NCI-H1436 (cell line): ENCODE measurements around the gene UACA.
"Not testable (repeated sequence)": the region's sequence is repeated elsewhere in the genome, so short reads cannot be mapped to it uniquely, and the experiment has no call there.

ENCODE experiments used
- DNase-seq: peaks from one replicate; lab custom pipeline; 2025; lab: John Stamatoyannopoulos, UW

The UACA gene

GRCh38 chr15:70753101-70753829 lies 10.1 kb downstream of the UACA start:
- DNase-seq, result no peak

- no peak for DNase-seq
These were observed 11.1 kb downstream of the UACA start for GRCh38 chr15:70752193-70752635.

DNA sequence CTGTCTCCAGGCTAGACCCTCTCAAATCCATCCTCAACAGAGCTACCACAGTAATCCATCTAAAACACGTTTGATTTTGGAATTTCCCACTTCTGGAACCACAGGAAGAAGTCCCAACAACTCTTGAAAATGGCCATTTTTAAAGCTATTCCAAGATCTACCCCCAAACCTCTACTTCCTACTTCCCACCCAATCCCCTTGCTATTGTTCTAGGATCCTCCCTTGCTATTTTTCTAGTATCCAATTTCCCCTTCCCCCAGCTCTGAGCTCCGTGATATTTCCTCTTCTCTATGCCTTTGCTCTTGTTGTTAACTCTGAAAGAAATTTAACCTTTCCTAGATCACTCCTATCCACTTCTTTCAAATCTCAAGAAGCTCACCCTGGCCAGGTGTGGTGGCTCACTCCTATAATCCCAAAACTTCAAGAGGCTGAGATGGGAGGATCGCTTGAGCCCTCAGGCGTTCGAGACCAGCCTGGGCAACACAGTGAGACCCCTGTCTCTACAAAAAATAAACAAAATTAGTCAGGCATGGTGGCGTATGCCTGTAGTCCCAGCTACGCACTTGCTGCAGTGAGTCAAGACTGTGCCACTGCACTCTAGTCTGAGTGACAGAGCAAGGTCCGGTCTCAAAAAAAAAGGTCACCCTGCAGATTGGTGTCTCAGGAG lies 13.0 kb downstream of the UACA start:
- no peak for DNase-seq

- no peak for DNase-seq
These were observed 15.0 kb downstream of the UACA start for GRCh38 chr15:70748281-70748747.

GRCh38 chr15:70746598-70746997 lies 16.8 kb downstream of the UACA start:
- DNase-seq, result not testable (repeated sequence)

DNA sequence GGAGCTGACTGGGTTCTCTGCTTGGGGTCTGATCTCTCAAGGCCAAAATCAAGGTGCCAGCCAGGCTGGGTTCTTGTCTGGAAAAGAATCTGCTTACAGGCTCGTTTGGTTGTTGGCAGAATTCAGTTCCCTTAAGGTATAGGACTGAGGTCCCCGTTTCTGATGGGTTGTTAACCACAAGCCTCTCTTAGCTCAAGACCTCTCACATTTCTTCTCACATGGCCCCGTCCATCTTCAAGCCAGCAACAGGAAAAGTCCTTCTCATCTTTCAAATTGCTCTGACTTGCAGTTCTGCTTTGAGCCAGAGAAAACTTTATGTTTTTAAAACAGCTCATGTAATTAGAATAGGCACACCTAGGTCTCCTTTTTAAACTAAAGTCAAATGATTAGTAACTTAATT lies 20.4 kb downstream of the UACA start:
- DNase-seq, result no peak

DNA sequence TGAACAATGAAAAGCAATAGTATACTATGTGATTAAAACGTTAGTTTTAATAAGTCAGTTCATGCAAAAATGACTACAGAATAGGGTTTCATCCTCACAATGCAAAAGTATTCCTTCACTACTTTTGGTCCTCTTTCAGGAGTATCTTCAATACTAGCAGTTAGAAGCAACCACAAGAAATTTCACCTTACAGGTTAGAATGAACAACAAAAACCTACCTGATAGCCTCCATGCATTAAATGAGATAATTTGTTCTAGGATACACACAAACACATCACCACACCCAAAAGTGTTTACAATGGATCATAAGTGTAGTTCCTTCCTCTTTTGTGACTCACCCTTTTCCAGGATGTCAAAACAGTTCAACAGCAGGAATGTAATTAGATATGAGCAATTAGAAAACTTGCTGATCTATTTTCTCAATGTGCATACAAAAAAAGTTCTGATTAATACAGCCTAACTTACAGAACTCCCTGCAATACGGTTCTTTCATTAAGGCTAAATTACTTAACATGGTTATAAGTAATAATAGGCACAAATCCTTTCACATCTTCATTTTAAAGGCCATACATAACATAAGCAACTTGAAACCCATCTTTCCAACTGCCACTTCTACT lies 21.6 kb downstream of the UACA start:
- no peak for DNase-seq

- DNase-seq, result no peak
These were observed 22.2 kb downstream of the UACA start for GRCh38 chr15:70741107-70741531.

DNA sequence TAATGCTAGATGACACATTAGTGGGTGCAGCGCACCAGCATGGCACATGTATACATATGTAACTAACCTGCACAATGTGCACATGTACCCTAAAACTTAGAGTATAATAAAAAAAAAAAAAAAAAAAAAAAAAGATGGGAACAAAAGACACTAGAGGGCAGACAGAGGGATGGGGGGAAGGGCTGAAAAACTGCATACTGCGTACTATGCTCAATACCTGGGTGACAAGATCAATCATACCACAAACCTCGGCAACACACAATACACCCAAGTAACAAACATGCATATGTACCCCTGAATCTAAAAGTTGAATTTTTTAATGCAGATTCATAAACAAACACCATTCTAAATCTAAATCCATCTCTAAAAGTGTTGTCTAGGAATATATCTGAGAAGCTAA lies 28.3 kb downstream of the UACA start:
- DNase-seq, result not testable (repeated sequence)

DNA sequence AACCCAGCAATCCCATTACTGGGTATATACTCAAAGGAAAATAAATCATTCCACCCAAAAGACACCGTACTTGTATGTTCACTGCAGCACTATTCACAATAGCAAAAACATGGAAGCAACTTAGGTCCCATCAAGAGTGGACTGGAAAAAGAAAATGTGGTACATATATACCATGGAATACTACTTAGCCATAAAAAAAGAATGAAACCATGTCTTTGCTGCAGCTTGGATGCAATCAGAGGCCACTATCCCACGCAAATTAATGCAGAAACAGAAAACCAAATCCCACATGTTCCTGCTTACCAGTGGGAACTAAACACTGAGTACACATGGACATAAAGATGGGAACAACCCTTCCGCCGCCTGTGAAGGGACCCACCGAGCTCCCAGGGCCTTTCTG lies 34.2 kb downstream of the UACA start:
- no peak for DNase-seq

- DNase-seq, result no peak
These were observed 36.6 kb downstream of the UACA start for GRCh38 chr15:70726753-70727152.

- no peak for DNase-seq
These were observed 39.4 kb downstream of the UACA start for GRCh38 chr15:70723927-70724326.

DNA sequence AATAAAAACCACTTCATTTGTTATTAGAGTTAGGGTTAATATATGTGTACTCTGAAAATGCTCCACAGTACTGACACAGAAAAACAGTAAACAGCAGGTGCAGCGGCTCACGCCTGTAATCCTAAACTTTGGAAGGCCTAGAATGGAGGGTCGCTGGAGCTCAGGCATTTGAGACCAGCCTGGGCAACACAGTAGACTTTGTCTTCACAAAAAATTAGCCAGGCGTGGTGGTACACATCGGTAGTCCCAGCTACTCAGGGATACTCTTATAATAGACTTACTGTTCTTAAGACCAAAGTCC lies 40.3 kb downstream of the UACA start:
- DNase-seq, result no peak

DNA sequence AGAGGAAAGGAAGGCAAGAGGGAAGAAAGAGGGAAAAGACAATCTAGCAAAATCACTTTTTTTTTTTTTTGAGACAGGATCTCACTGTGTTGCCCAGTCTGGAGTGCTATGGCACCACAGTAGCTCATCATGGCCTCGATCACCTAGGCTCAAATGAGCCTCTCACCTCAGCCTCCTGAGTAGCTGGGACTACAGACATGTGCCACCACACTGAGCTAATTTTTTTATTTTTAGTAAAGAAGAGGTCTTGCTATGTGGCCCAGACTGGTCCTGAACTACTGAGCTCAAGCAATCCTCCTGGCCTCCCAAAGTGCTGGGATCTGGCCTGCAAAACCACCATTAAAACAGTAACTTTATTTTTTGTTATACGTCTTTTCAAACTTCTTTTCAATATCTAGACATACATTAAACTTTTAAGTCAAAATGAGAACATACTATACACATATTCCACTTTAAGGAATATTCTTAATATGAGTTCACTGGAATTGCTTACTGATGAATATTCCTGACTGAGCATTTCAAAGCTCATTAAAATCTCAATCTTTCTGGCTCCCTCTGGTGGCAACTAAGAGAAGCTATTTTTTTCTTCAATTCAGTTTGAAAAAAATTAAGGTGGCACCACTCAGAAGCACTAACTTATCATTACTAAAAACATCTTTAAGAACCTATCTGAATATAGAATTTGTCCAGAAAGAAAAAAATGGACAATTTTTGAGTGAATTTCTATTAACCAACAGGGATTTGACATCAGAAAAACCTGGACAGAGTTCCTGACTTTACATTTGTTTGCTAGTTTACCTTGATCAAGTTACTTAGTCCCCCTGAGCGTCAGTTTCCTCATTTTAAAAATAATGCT lies 40.9 kb downstream of the UACA start:
- DNase-seq, result peak; percentile 13

DNA sequence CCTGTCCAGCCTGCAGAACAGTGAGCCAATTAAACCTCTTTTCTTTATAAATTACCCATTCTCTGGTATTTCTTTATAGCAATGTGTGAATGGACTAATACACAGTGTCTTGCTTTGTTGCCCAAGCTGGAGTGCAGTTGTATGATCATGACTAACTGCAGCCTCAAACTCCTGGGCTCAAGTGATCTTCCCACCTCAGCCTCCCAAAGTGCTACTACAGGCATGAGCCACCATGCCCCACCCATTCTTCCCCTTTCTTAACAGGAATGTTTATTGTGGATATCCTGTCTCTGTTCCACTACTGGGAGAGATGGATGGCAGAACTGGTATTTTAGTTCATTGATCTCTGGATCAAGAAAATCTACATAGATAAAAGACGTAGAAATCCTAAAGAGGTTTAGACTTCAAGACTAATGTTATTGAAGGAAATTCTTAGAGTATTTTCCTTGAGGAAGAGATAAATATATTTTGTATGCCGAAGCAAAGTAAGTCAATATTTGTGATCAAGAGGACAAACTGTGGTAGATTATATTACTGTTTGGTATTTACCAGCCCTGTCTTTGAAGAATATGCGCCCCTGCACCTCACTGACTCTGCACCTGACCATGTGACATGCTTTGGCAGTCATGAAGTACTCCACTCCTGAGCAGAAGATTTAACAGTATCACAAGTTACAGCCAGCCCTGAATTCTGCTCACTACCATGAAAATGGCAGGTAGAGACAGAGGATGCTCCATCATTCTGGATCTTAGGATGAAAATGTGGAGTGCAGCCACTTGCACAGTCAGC lies 42.9 kb downstream of the UACA start:
- DNase-seq, result no peak

DNA sequence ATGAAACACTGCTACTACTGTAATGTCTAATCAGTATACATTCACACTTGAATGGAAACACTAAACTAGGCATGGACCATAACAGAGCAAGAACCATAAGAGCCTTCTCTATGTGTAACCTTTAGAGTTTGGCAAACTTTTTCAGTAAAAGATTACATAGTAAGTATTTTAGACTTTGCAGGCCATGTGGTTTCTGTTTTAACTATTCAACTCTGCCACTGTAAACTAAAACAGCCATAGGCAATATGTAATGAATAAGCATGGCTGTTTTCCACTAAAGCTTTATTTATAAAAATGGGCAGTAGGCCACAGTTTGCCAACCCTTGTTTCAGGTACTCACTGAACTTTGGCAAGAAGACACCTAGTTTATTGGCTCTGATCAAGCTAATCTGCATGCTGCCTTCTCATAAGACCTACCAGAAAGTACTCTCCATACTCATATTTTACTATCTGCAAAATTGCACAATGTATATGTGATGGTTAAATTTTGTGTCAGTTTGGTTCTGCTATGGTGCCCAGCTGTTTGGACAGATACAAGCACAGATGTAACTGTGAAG lies 46.0 kb downstream of the UACA start:
- no peak for DNase-seq

GRCh38 chr15:70715840-70716485 lies 47.4 kb downstream of the UACA start:
- DNase-seq, result no peak

GRCh38 chr15:70714565-70714964 lies 48.8 kb downstream of the UACA start:
- DNase-seq, result no peak

GRCh38 chr15:70714015-70714414 lies 49.3 kb downstream of the UACA start:
- DNase-seq, result no peak

GRCh38 chr15:70712271-70712670 lies 51.1 kb downstream of the UACA start:
- DNase-seq, result no peak

DNA sequence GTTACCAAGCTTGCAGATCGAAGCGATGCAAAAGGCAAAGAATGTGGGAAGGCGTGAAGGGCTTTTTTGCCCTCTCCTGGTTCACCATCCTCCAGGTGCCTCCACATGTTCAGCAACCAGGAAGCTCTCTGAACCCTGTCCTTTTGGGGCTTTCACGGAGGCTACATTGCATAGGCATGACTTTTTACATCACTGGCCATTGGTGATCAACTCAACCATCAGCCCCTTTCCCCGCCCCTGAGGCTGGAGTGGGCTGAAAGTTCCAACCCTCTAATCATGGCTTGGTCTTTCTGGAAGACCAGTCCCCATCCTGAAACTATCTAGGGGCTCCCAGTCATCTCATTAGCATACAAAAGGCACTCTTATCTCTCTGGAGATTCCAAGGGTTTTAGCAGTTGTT lies 52.6 kb downstream of the UACA start:
- no peak for DNase-seq
